ENCODE measurements around the gene QKI. TPM values are rescaled to one million over a fixed set of nuclear protein-coding genes. Genes with fewer than 3 reads are reported as not detected.

Gene QKI
- total RNA-seq, 1 donor from 2014 or later = 419 TPM

GRCh38 chr6:163536770-163537169 lies 122.3 kb downstream of the QKI start:
- DNase-seq = no peak

DNA sequence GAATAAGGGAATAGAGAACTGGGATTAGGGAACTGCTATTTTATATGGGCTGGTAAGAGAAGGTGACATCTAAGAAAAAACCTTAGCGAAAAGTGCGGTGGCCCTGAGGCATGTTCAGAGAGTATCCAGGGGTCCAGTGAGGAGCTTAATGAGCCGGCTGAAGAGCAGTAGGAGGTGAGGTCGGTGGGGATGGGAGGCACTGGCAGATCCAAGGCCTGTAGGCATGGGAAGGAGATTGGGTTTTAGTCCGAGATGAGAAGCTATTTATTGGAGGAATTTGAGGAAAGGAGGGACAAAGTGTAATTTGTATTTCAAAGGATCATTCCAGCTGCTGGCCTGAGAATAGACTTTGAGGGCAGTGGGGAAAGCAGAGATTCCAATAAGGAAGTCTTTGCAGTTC lies 123.8 kb downstream of the QKI start:
- DNase-seq = no peak

GRCh38 chr6:163539101-163539762 lies 124.7 kb downstream of the QKI start:
- DNase-seq = no peak

- DNase-seq = no peak
These were observed 128.8 kb downstream of the QKI start for GRCh38 chr6:163543321-163543720.

GRCh38 chr6:163545370-163545769 lies 130.9 kb downstream of the QKI start:
- no peak for DNase-seq

GRCh38 chr6:163547287-163547686 lies 132.8 kb downstream of the QKI start:
- DNase-seq = no peak

GRCh38 chr6:163548624-163549023 lies 134.1 kb downstream of the QKI start:
- no peak for DNase-seq

DNA sequence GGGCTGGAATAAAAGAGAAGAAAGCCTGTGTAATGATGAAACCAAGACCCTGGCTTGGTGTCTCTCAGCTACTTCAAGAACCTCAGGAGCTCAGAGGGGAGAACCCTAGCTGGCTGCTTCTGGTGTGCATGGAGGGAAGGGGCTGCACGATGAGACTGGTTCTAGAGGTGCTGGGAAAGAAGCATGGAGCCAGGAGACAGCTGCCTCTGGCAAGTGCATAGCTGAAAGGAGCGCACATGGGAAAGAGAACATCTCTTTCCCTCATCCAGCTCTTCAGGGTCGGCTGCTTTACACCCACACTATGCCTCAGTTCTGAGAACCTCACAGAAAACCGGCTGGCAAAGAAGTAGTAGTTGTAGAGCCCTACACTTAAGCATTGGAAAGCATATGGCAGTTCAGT lies 139.5 kb downstream of the QKI start:
- DNase-seq = no peak

GRCh38 chr6:163554663-163555062 lies 140.1 kb downstream of the QKI start:
- DNase-seq = no peak

GRCh38 chr6:163559661-163560060 lies 145.1 kb downstream of the QKI start:
- no peak for DNase-seq

GRCh38 chr6:163563318-163563717 lies 148.8 kb downstream of the QKI start:
- DNase-seq = peak; percentile 45

GRCh38 chr6:163564534-163564933 lies 150.0 kb downstream of the QKI start:
- peak; percentile 45 for DNase-seq

DNA sequence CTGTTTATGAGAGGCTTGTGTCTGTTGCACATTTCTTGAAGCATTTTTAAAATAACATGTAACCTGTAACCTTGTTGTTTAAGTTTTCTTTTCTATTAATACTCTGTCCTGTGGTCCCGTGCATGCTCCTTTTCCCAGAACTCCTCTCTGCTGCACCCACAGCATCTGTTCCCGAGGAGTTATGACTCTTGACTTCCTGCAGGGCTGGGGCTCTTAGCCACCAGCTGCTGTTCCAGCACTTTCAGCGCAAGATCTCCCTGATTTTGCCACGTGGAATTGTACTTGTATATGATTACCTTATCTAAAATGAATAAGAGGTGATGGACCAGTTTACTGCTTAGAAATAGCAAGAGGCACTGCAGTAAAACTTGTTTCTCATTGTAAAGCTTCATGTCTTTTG lies 150.6 kb downstream of the QKI start:
- peak; percentile 63 for DNase-seq

DNA sequence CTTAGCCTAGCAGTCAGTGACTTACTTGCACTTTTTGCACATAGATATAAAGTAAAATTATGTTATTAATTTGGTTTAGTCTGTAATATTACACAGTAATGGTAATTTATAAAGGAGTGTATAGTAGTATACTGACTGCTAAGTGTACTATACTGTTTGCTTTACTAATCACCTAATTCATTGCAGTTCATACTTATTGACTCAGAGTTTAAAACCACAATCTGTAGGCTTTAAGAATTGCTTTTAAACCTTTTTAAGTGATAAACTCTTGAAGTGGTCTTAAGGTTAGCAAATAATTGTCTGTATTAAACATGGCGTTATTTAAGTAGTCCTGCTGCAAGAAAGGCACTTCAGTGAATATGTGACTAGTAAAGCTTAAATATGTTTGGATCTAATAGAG lies 151.5 kb downstream of the QKI start:
- DNase-seq = no peak

DNA sequence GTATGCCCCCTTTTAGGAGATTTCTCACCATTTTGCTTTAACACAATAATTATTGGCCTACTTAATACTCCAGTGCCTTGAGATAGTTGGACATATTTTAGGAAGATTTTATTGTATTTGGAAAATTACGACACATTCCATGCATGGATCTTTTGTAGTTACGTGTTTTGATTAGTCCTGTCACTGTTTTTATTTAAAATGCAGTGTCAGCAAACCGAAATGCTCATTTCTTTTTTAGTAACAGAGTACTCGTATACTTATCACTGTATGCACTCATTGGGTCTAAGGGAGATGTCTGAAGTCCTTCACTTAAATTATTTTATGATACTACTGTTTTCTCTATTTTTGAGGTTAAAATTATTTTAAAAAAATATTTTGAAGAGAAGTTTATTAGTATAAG lies 153.8 kb downstream of the QKI start:
- DNase-seq = no peak

GRCh38 chr6:163570579-163571231 lies 156.2 kb downstream of the QKI start:
- DNase-seq = no peak

GRCh38 chr6:163571730-163572129 lies 157.2 kb downstream of the QKI start:
- DNase-seq = no peak

DNA sequence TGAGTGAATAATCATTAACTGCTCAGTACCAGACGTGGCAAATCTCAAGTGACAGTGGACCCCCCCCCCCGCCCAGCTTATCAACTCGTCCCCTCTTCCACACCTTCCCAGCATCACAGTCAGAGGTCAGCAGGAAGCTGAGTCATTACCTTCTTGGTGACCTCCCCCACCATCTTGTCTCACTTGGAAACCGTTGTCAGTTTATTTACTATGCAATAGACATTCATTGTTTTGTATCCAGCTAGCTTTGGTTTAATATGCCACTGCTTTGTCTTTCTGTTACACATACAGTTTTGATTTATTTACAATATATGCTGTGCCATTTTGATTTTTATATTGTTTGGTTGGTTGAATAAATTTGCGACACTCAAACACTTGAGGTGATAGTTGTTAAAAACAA lies 158.1 kb downstream of the QKI start:
- DNase-seq = no peak

DNA sequence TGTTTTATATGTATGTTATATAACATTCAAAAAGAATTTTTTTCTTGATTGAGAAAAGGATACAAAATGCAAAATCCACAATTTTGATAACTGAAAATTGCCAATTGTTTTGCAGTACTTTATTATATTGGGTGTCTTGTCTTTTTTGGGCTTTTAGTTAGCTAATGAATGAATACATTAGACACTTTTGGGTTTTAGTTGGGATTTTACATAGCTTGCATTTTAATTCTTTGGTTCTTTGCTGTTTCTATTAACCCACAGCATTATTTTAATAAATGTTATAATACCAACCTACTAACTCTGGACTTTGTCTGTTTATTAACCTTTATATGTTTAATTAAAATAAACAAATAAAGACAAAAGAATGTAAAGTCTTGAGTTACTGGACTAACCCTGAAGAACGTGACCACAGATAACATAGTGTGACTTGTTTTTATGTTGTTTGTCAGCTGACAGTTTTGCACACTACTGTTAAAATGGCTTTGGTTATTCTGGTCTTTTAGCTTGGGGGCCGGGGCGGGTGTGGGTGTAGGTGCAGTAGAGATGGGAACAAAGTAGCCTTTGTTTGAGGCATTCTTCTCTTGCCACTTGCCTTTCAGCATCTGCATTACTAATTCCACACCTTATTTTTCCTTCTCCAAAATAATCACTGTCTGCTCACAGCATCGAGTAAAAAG lies 159.1 kb downstream of the QKI start:
- DNase-seq = no peak

DNA sequence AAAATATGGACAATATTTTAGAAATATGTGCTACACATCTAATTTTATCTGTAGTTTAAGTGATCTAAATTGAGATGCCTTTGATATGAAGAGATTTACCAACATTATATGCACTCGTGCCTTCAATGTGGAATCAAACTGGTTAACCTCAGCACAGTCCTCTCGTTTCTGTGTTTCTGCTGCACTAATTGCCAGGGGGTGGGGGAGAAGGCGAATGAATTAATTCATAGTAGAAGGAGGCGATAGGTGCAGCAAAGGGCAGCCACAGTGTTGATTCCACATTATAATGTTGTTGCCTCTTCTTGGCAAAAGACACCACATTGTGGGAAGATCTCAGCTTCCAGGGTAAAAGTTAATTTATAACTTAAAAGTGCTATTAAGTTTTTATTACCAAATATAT lies 161.6 kb downstream of the QKI start:
- no peak for DNase-seq

DNA sequence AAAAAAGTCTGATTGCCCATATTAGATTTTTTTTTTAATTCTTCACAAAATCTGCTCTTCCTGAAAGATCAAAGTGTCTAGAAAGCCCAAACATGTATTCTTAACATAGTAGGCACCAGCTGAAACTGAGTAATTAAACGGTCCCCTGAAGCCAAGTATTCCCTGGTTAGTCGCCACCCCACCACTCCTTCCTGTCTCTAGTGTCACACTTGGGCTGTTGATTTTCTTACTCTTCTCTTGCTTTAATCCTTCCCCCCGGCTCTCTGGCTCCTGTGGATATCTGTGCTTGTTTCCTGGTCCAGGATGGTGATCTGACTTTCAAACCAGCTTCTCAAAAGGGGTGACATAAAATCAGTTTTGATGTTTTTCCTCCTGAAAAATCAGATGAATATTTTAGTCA lies 162.9 kb downstream of the QKI start:
- DNase-seq = no peak

DNA sequence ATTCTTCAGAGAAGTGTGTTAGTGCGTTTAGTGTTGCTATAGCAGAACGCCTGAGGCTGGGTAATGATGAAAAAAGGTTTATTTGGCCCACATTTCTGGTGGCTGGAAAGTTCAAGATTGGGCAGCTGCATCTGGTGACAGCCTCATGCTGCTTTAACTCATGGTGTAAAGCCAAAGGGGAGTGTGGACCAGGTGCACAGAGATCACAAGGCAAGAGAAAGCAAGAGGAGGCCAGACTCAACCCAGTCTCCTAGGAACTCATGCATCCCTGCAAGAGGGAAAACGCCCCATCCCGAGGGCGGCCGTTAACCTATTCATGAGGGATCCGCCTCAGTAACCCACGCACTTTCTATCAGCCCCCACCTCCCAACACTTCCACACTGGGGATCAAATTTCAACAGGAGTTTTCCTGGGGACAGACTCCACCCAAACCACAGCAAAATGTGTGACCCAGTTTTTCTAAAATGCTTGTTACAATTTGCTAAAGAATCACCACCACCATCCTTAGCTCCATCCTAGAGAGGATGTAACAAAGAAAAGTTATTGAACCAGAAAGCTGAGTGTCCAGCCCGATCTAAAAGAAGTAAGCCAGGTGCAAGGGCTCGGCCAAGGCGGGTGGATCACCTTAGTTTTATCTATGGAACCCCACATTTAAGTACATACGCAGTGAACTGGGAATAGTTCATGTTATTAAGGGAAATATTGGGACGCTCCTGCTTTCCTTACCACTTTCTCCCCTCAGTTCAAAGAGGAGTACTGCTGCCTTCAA lies 164.8 kb downstream of the QKI start:
- DNase-seq = no peak

DNA sequence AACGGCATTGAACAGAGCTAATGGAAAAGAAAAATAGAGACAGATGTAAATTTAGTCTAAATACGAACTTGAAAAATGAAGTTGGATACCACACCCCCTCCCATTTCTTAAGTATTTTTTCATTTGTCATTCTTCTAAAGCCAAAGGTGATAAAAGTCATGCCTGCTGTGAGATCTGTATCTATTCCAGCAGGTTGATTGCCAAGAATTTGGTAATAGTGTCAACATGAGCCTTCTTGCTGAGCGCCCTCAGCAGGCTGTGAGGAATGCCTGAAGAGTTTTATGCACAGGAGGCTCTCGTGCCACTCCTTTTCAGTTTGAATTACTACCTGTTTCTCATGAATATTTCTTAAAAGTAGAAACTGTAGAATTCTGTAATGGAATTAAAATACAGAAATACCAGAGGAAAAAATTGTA lies 165.4 kb downstream of the QKI start:
- DNase-seq = no peak
